MM.1S (cell line): Measurements from ENCODE around the gene SYNDIG1.

Experiments used
- DNase-seq: peaks from one replicate; pipeline ENCODE4 v3.0.0-alpha.2; 2015
- H2AFZ ChIP-seq: fragments of 300-600 bp; sonication (generic); 2 replicates; pipeline ENCODE4 v1.6.0; 2016; ENCODE audit warnings: antibody characterized with exemption, low read length
- H3F3A ChIP-seq: fragments of 300-600 bp; sonication (generic); 2 replicates; pipeline ENCODE4 v1.6.1; 2016; ENCODE audit warnings: mild to moderate bottlenecking, antibody characterized with exemption, low read length, moderate library complexity, mixed read lengths; ENCODE audit not compliant: insufficient read depth
- H3K27ac ChIP-seq: fragments of 300-600 bp; sonication (generic); 2 replicates; pipeline ENCODE4 v1.5.1; 2016; ENCODE audit warnings: mild to moderate bottlenecking, low read length
- H3K27me3 ChIP-seq: fragments of 300-600 bp; sonication (generic); replicated peaks from 2 replicates; pipeline ENCODE4 v1.6.0; 2016; ENCODE audit warnings: low read length; ENCODE audit not compliant: insufficient read depth
- H3K36me3 ChIP-seq: fragments of 300-600 bp; sonication (generic); replicated peaks from 2 replicates; pipeline ENCODE4 v1.6.1; 2016; ENCODE audit warnings: mild to moderate bottlenecking, low read length, mixed read lengths; ENCODE audit not compliant: insufficient read depth
- H3K4me1 ChIP-seq: fragments of 300-600 bp; sonication (generic); 2 replicates; pipeline ENCODE4 v1.6.1; 2016; ENCODE audit warnings: low read length, mixed read lengths
- H3K4me2 ChIP-seq: fragments of 300-600 bp; sonication (generic); 2 replicates; pipeline ENCODE4 v1.6.0; 2016; ENCODE audit warnings: low read depth, low read length
- H3K4me3 ChIP-seq: fragments of 300-600 bp; sonication (generic); 2 replicates; pipeline ENCODE4 v1.5.1; 2016; ENCODE audit warnings: low read length, mixed read lengths
- H3K79me2 ChIP-seq: fragments of 300-600 bp; sonication (generic); 2 replicates; pipeline ENCODE4 v1.6.1; 2016; ENCODE audit warnings: mixed run types, low read length, mixed read lengths
- H3K9ac ChIP-seq: fragments of 300-600 bp; sonication (generic); 2 replicates; pipeline ENCODE4 v1.6.1; 2016; ENCODE audit warnings: low read length, mixed read lengths
- H3K9me2 ChIP-seq: fragments of 300-600 bp; sonication (generic); replicated peaks from 2 replicates; pipeline ENCODE4 v1.6.1; 2016; ENCODE audit warnings: mild to moderate bottlenecking, low read length, mixed read lengths; ENCODE audit not compliant: insufficient read depth
- H3K9me3 ChIP-seq: fragments of 300-600 bp; sonication (generic); replicated peaks from 2 replicates; pipeline ENCODE4 v1.6.1; 2016; ENCODE audit warnings: mild to moderate bottlenecking, low read length, mixed read lengths; ENCODE audit not compliant: insufficient read depth
- H4K20me1 ChIP-seq: fragments of 300-600 bp; sonication (generic); 2 replicates; pipeline ENCODE4 v1.6.1; 2016; ENCODE audit warnings: mild to moderate bottlenecking, low read length, moderate library complexity, mixed read lengths; ENCODE audit not compliant: insufficient read depth
- CTCF ChIP-seq: fragments of 300-600 bp; sonication (generic); IDR thresholded peaks from 2 replicates; pipeline ENCODE4 v1.5.1; 2016; ENCODE audit warnings: antibody characterized with exemption, low read length, mixed read lengths
- EZH2 ChIP-seq: fragments of 300-600 bp; sonication (generic); optimal IDR thresholded peaks from 2 replicates; pipeline ENCODE3; 2017; ENCODE audit warnings: low read depth, mild to moderate bottlenecking, antibody characterized with exemption, low read length, mixed read lengths
- EZH2phosphoT487 ChIP-seq: fragments of 300-600 bp; sonication (generic); IDR thresholded peaks from 2 replicates; pipeline ENCODE4 v1.6.1; 2018; ENCODE audit warnings: antibody characterized with exemption, low read length

Gene SYNDIG1

GRCh38 chr20:24667689-24668383 lies 198.4 kb downstream of the SYNDIG1 start:
- no peaks in the 10 kb centered on the region for H3K36me3 ChIP-seq
- no peak overlapping the region for H3K9ac ChIP-seq
- no peak for DNase-seq

GRCh38 chr20:24668384-24668702 lies 198.9 kb downstream of the SYNDIG1 start:
- Histone ChIP-seq H3K36me3 (no peaks in the 10 kb centered on the region), H3K9me2 (no peaks in the 10 kb centered on the region), H3K9ac (no peak overlapping the region), H3K79me2 (no peaks in the 10 kb centered on the region), H3K4me2 (no peak overlapping the region), H3K27me3 (no peaks in the 10 kb centered on the region), H3K4me1 (no peaks in the 10 kb centered on the region), H4K20me1 (no peaks in the 10 kb centered on the region), H3K27ac (no peak overlapping the region), H3F3A (no peaks in the 10 kb centered on the region), H3K9me3 (no peaks in the 10 kb centered on the region), H2AFZ (no peak overlapping the region), H3K4me3 (no peak overlapping the region)
- DNase-seq: no peak
- TF ChIP-seq EZH2: no peak
- TF ChIP-seq CTCF: no peak
- no peak for TF ChIP-seq EZH2phosphoT487

More at GRCh38 chr20:24667689-24668383, 198.4 kb downstream of the SYNDIG1 start:
- Histone ChIP-seq H3K9me2 (no peaks in the 10 kb centered on the region), H4K20me1 (no peaks in the 10 kb centered on the region), H3K27me3 (no peaks in the 10 kb centered on the region), H3K4me3 (no peak overlapping the region), H3K9me3 (no peaks in the 10 kb centered on the region), H3K27ac (no peak overlapping the region), H3K4me2 (no peak overlapping the region), H3K79me2 (no peaks in the 10 kb centered on the region), H2AFZ (no peak overlapping the region), H3K4me1 (no peaks in the 10 kb centered on the region), H3F3A (no peaks in the 10 kb centered on the region)
- TF ChIP-seq EZH2phosphoT487 (no peak), CTCF (no peak), EZH2 (no peak)

- TF ChIP-seq EZH2 (no peak), EZH2phosphoT487 (no peak), CTCF (no peak)
- H3F3A ChIP-seq: no peaks in the 10 kb centered on the region
- no peaks in the 10 kb centered on the region for H4K20me1 ChIP-seq
- no peaks in the 10 kb centered on the region for H3K27me3 ChIP-seq
- H3K79me2 ChIP-seq: no peaks in the 10 kb centered on the region
- no peak overlapping the region for H2AFZ ChIP-seq
- H3K27ac ChIP-seq: no peak overlapping the region
- no peaks in the 10 kb centered on the region for H3K4me1 ChIP-seq
- no peaks in the 10 kb centered on the region for H3K9me3 ChIP-seq
- H3K36me3 ChIP-seq: no peaks in the 10 kb centered on the region
- H3K9me2 ChIP-seq: no peaks in the 10 kb centered on the region
- DNase-seq: no peak
- no peak overlapping the region for H3K9ac ChIP-seq
- no peak overlapping the region for H3K4me3 ChIP-seq
- no peak overlapping the region for H3K4me2 ChIP-seq
These were observed 199.4 kb downstream of the SYNDIG1 start for GRCh38 chr20:24668791-24669190.
